Measurements from ENCODE around the gene PHF20. TPM values are rescaled to one million over a fixed set of nuclear protein-coding genes. Genes with fewer than 3 reads are reported as not detected.
A peak's percentile ranks its signal among the peaks of the same experiment; 100 is the strongest.
"Not testable (repeated sequence)": the region's sequence is repeated elsewhere in the genome, so short reads cannot be mapped to it uniquely, and the experiment has no call there.

The PHF20 gene
- total RNA-seq, 1 donor: 30.9 TPM

GRCh38 chr20:35899064-35899463, 127.2 kb downstream of the PHF20 start:
- TF ChIP-seq CTCF (IDR thresholded peaks at IDR 0.05; ENCODE audit: insufficient read depth, low read length): no peak
- DNase-seq (ENCODE audit: low read depth): no peak
- no peak overlapping the region for H3K4me3 ChIP-seq (ENCODE audit: low read depth, low read length)

GRCh38 chr20:35901230-35901629, 129.4 kb downstream of the PHF20 start:
- DNase-seq (ENCODE audit: low read depth); H3K4me3 ChIP-seq (ENCODE audit: low read depth, low read length): not testable (repeated sequence)

- no peak overlapping the region for H3K4me3 ChIP-seq (ENCODE audit: low read depth, low read length)
- DNase-seq (ENCODE audit: low read depth): peak; percentile 88
- no peak for TF ChIP-seq CTCF (IDR thresholded peaks at IDR 0.05; ENCODE audit: insufficient read depth, low read length)
Observed at GRCh38 chr20:35901678-35902544, 130.1 kb downstream of the PHF20 start.

GRCh38 chr20:35902545-35902941, 130.7 kb downstream of the PHF20 start:
- H3K4me3 ChIP-seq (ENCODE audit: low read depth, low read length): no peak overlapping the region
- DNase-seq (ENCODE audit: low read depth): peak; percentile 25
- TF ChIP-seq CTCF (IDR thresholded peaks at IDR 0.05; ENCODE audit: insufficient read depth, low read length): no peak

- TF ChIP-seq CTCF (IDR thresholded peaks at IDR 0.05; ENCODE audit: insufficient read depth, low read length): no peak
- DNase-seq (ENCODE audit: low read depth): peak; percentile 13
- H3K4me3 ChIP-seq (ENCODE audit: low read depth, low read length): no peak overlapping the region
Observed at GRCh38 chr20:35903843-35904242, 132.0 kb downstream of the PHF20 start.

GRCh38 chr20:35904982-35905663, 133.3 kb downstream of the PHF20 start:
- no peak overlapping the region for H3K4me3 ChIP-seq (ENCODE audit: low read depth, low read length)
- TF ChIP-seq CTCF (IDR thresholded peaks at IDR 0.05; ENCODE audit: insufficient read depth, low read length): no peak
- no peak for DNase-seq (ENCODE audit: low read depth)

GRCh38 chr20:35907017-35907701, 135.3 kb downstream of the PHF20 start:
- no peak for TF ChIP-seq CTCF (IDR thresholded peaks at IDR 0.05; ENCODE audit: insufficient read depth, low read length)
- DNase-seq (ENCODE audit: low read depth): no peak
- no peak overlapping the region for H3K4me3 ChIP-seq (ENCODE audit: low read depth, low read length)
